ENCODE data around the gene MAPK9. TPM values are rescaled to one million over a fixed set of nuclear protein-coding genes. Genes with fewer than 3 reads are reported as not detected.

The MAPK9 gene
- total RNA-seq, 4 donors from 2014 or later: 14.5 to 27.3 (median 20.5) TPM

DNA sequence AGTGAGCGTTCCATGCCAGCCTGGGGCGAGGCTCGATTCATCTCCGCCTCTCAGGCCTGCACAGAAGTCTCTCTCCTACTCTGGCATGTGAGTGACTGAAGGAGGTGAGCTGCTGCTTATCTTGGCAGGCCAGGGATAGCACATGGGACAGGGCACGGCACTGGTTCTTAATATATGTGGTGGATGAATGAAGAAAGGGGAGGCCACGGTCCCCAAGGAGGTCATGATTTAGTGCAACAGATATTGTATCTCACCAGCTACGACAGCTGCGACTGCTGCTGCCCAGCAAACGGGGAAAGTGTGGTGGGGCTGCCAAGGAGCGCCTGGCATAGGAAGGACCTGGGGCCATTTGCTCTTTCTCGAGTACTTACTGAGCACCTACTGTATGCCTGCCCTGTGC lies 19.3 kb upstream of the MAPK9 start:
- no peak for TF ChIP-seq CTCF (IDR thresholded peaks at IDR 0.05)
- no peak for TF ChIP-seq POLR2A (IDR thresholded peaks at IDR 0.05)
- intact Hi-C loops (cut with DNase I): no loop called here
- Histone ChIP-seq H3K27ac (no peak overlapping the region), H3K9me3 (no peaks in the 10 kb centered on the region), H3K36me3 (no peaks in the 10 kb centered on the region), H3K4me3 (no peak overlapping the region), H3K4me1 (no peaks in the 10 kb centered on the region), H3K27me3 (no peaks in the 10 kb centered on the region)
- WGBS, 2 donors: 84 to 90% methylated on average over 2 to 7 of the region's 11 CpGs
- no peak for DNase-seq

- H3K27ac ChIP-seq: no peak overlapping the region
- no peaks in the 10 kb centered on the region for H3K36me3 ChIP-seq
- no peaks in the 10 kb centered on the region for H3K4me1 ChIP-seq
- TF ChIP-seq POLR2A (IDR thresholded peaks at IDR 0.05): no peak
- no peak for TF ChIP-seq CTCF (IDR thresholded peaks at IDR 0.05)
- no CpG with 5 or more reads among the region's 8 CpGs for WGBS, 2 donors
- H3K27me3 ChIP-seq: no peaks in the 10 kb centered on the region
- H3K9me3 ChIP-seq: no peaks in the 10 kb centered on the region
- no peak overlapping the region for H3K4me3 ChIP-seq
- intact Hi-C loops (cut with DNase I): no loop called here
- DNase-seq: no peak
These were observed 14.9 kb upstream of the MAPK9 start for GRCh38 chr5:180306796-180307195.

GRCh38 chr5:180305481-180305880 lies 13.6 kb upstream of the MAPK9 start:
- no peak for DNase-seq
- H3K27me3 ChIP-seq: no peaks in the 10 kb centered on the region
- TF ChIP-seq POLR2A (IDR thresholded peaks at IDR 0.05): no peak
- no peak for TF ChIP-seq CTCF (IDR thresholded peaks at IDR 0.05)
- H3K4me3 ChIP-seq: no peak overlapping the region
- H3K36me3 ChIP-seq: no peaks in the 10 kb centered on the region
- no peaks in the 10 kb centered on the region for H3K9me3 ChIP-seq
- no peaks in the 10 kb centered on the region for H3K4me1 ChIP-seq
- WGBS, 2 donors: 81 to 82% methylated on average over 7 to 9 of the region's 12 CpGs
- no peak overlapping the region for H3K27ac ChIP-seq
- intact Hi-C loops (cut with DNase I): no loop called here

- H3K4me3 ChIP-seq: no peak overlapping the region
- TF ChIP-seq CTCF (IDR thresholded peaks at IDR 0.05) (no peak), POLR2A (IDR thresholded peaks at IDR 0.05) (no peak)
- intact Hi-C loops (cut with DNase I): no loop called here
- no peaks in the 10 kb centered on the region for H3K9me3 ChIP-seq
- H3K27ac ChIP-seq: no peak overlapping the region
- H3K4me1 ChIP-seq: no peaks in the 10 kb centered on the region
- no peaks in the 10 kb centered on the region for H3K36me3 ChIP-seq
- H3K27me3 ChIP-seq: no peaks in the 10 kb centered on the region
- 40 to 70% methylated on average over 7 to 11 of the region's 18 CpGs for WGBS, 2 donors
- DNase-seq: no peak
These were observed 12.8 kb upstream of the MAPK9 start for GRCh38 chr5:180304431-180305375.

- intact Hi-C loops (cut with DNase I): no loop called here
- TF ChIP-seq CTCF (IDR thresholded peaks at IDR 0.05) (no peak), POLR2A (IDR thresholded peaks at IDR 0.05) (no peak)
- H3K27me3 ChIP-seq: no peaks in the 10 kb centered on the region
- no peak overlapping the region for H3K27ac ChIP-seq
- H3K4me1 ChIP-seq: no peaks in the 10 kb centered on the region
- no peak for DNase-seq
- no peaks in the 10 kb centered on the region for H3K9me3 ChIP-seq
- H3K4me3 ChIP-seq: no peak overlapping the region
- H3K36me3 ChIP-seq: no peaks in the 10 kb centered on the region
- WGBS, 2 donors: 73 to 86% methylated on average over 4 of the region's 4 CpGs
These were observed 12.1 kb upstream of the MAPK9 start for GRCh38 chr5:180304016-180304292.
